ENCODE measurements around the gene CAMTA1.

The CAMTA1 gene

DNA sequence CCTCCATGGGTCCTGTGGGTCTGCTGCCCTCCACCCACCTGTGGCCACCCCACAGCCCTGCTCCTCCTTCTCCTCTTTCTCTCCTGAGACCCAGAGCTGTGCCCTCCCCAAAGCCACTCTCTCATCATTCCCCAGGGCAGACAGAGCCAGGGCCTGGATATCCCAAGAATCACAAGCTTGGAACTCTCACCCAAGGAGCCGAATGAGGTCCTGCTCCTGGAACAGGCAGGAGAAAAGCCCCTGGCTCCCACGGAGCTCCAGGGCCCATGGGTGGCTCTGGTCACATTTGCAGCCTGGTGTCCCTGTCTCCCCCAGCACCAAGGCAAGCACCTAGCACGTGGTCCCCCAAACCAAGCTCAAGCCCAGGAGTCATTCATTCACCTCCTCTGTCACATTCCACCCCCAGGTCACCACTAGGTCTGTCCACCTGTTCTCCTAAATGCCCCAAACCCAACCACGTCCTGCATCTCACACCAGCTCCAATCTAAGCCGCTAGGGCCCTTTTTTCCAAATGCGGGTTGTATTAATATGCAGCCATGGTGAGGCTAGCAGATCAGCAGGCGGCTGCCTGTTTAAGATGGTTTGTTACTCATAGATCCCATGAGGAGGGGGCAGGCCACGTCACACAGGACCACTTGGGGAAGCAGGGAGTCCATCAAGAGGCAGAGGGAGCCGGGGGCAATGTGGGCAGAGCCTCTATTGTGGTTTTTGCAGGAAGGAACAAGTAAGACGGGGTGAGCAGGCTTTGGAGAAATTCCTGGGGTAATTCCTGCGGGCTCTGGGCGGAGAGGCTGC lies 770.3 kb downstream of the CAMTA1 start:
- no peak overlapping the region for H3K18ac ChIP-seq (ENCODE audit: low read length)
- H2BK12ac ChIP-seq (ENCODE audit: low read length): no peak overlapping the region
- H2AK5ac ChIP-seq (ENCODE audit: low read length): no peak overlapping the region
- H3K9me3 ChIP-seq (ENCODE audit: insufficient read depth, low read depth, low read length): peaks cover 6% of the 10 kb centered on the region
- no peak overlapping the region for H3K9ac ChIP-seq (ENCODE audit: low read length)
- H3K23ac ChIP-seq (ENCODE audit: low read length): no peak overlapping the region
- no peak for DNase-seq
- no peak overlapping the region for H2BK5ac ChIP-seq (ENCODE audit: low read depth, low read length, poor library complexity)
- H3K4ac ChIP-seq (ENCODE audit: low read depth, low read length): no peak overlapping the region
- no peak overlapping the region for H4K8ac ChIP-seq (ENCODE audit: low read depth, low read length)
- H3K79me2 ChIP-seq (ENCODE audit: control insufficient read depth, insufficient read depth, low read length, poor library complexity): no peaks in the 10 kb centered on the region
- H2BK120ac ChIP-seq (ENCODE audit: insufficient read depth, low read length, poor library complexity): no peak overlapping the region
- H4K91ac ChIP-seq (ENCODE audit: low read depth, low read length): no peak overlapping the region
- no peak overlapping the region for H3K4me2 ChIP-seq (ENCODE audit: low read length)
- no peak overlapping the region for H3K4me3 ChIP-seq (ENCODE audit: low read depth, low read length)
- no peaks in the 10 kb centered on the region for H3K36me3 ChIP-seq (ENCODE audit: control insufficient read depth in 1 of 2, insufficient read depth in 2 of 2, low read length in 2 of 2)
- WGBS (ENCODE audit: extremely low coverage, insufficient coverage, insufficient read length): no CpG with 5 or more reads among the region's 12 CpGs
- no peaks in the 10 kb centered on the region for H3K79me1 ChIP-seq (ENCODE audit: low read length)
- no peak overlapping the region for H4K12ac ChIP-seq (ENCODE audit: low read depth, low read length)
- no peak overlapping the region for H2AFZ ChIP-seq (ENCODE audit: insufficient read depth, low read length, poor library complexity)
- peaks cover 0 to 5% of the 10 kb centered on the region in 2 experiments for H3K4me1 ChIP-seq (ENCODE audit: control insufficient read depth in 1 of 2, insufficient read depth in 2 of 2, low read length in 2 of 2)
- H3K27me3 ChIP-seq (ENCODE audit: insufficient read depth, low read length): no peaks in the 10 kb centered on the region
- no peak overlapping the region for H3K14ac ChIP-seq (ENCODE audit: low read length)
- H3K27ac ChIP-seq (ENCODE audit: low read depth, low read length): no peak overlapping the region

DNA sequence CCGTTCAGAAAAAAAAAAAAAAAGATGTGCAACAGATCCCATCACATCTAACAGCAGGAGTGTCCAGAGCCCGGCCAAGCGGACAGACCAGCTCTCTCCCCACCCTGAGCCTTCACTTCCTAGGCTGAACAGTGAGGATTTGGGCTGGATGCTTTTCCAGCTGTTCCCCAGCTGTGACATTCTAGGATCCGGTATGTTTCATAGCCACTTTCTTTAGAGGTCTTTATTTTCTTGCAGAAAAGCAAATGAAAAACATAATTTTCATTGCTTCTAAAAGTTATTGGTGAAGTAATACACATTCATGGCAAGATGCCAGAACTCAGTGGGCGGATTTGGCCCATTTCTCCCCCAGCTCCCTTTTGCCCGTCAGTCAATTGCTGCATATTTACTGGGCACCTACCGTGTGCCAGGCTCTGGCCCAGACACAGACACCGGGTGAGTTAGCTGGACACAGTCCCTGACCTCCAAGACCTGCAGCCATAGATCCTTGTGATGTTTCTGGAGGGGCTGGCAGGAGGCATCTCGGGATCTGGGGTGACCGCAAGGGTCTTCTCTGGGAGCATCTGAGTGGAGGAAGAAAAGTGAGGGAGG lies 772.1 kb downstream of the CAMTA1 start:
- H2BK120ac ChIP-seq (ENCODE audit: insufficient read depth, low read length, poor library complexity): no peak overlapping the region
- no peak overlapping the region for H3K4me2 ChIP-seq (ENCODE audit: low read length)
- no peaks in the 10 kb centered on the region for H3K79me1 ChIP-seq (ENCODE audit: low read length)
- no peak overlapping the region for H2BK5ac ChIP-seq (ENCODE audit: low read depth, low read length, poor library complexity)
- no peak overlapping the region for H3K18ac ChIP-seq (ENCODE audit: low read length)
- H3K4me1 ChIP-seq (ENCODE audit: control insufficient read depth in 1 of 2, insufficient read depth in 2 of 2, low read length in 2 of 2): peaks cover 0 to under 1% of the 10 kb centered on the region in 2 experiments
- H3K9ac ChIP-seq (ENCODE audit: low read length): no peak overlapping the region
- no peaks in the 10 kb centered on the region for H3K27me3 ChIP-seq (ENCODE audit: insufficient read depth, low read length)
- no peaks in the 10 kb centered on the region for H3K79me2 ChIP-seq (ENCODE audit: control insufficient read depth, insufficient read depth, low read length, poor library complexity)
- H3K36me3 ChIP-seq (ENCODE audit: control insufficient read depth in 1 of 2, insufficient read depth in 2 of 2, low read length in 2 of 2): no peaks in the 10 kb centered on the region
- no peak overlapping the region for H2BK12ac ChIP-seq (ENCODE audit: low read length)
- no peak overlapping the region for H3K4me3 ChIP-seq (ENCODE audit: low read depth, low read length)
- no peak overlapping the region for H2AFZ ChIP-seq (ENCODE audit: insufficient read depth, low read length, poor library complexity)
- no peak for DNase-seq
- no peak overlapping the region for H3K23ac ChIP-seq (ENCODE audit: low read length)
- H4K8ac ChIP-seq (ENCODE audit: low read depth, low read length): no peak overlapping the region
- H4K91ac ChIP-seq (ENCODE audit: low read depth, low read length): no peak overlapping the region
- peaks cover 6% of the 10 kb centered on the region for H3K9me3 ChIP-seq (ENCODE audit: insufficient read depth, low read depth, low read length)
- H4K12ac ChIP-seq (ENCODE audit: low read depth, low read length): no peak overlapping the region
- no peak overlapping the region for H3K14ac ChIP-seq (ENCODE audit: low read length)
- no peak overlapping the region for H3K4ac ChIP-seq (ENCODE audit: low read depth, low read length)
- no peak overlapping the region for H3K27ac ChIP-seq (ENCODE audit: low read depth, low read length)
- H2AK5ac ChIP-seq (ENCODE audit: low read length): no peak overlapping the region
- WGBS (ENCODE audit: extremely low coverage, insufficient coverage, insufficient read length): no CpG with 5 or more reads among the region's 10 CpGs

DNA sequence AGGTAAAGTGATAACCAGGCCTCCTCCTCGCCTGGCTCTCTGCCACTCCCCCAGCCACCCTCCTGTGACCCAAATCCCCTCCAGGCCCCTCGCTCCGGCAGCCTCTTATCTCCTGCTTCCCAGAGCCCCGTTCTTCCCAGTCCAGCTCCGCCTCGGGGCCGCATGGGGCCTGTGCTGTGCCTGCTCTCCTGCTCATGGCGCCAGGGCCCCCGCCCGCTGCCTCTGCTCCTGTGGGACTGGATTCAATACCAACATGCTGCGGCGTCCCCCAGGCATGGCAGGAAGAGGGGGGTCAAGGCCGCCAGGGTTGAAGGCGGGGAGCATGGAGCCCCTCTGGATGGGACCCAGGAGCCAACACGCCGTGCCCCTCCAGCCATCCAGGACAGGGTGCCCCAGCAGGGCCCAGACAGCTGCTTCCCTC lies 772.8 kb downstream of the CAMTA1 start:
- Histone ChIP-seq H3K9me3 (ENCODE audit: insufficient read depth, low read depth, low read length) (peaks cover 6% of the 10 kb centered on the region), H3K4me1 (ENCODE audit: control insufficient read depth in 1 of 2, insufficient read depth in 2 of 2, low read length in 2 of 2) (no peaks in the 10 kb centered on the region), H3K18ac (ENCODE audit: low read length) (no peak overlapping the region), H3K27ac (ENCODE audit: low read depth, low read length) (no peak overlapping the region), H3K14ac (ENCODE audit: low read length) (no peak overlapping the region), H2BK120ac (ENCODE audit: insufficient read depth, low read length, poor library complexity) (no peak overlapping the region), H4K12ac (ENCODE audit: low read depth, low read length) (no peak overlapping the region), H2BK5ac (ENCODE audit: low read depth, low read length, poor library complexity) (no peak overlapping the region), H4K91ac (ENCODE audit: low read depth, low read length) (no peak overlapping the region), H3K23ac (ENCODE audit: low read length) (no peak overlapping the region), H3K4me3 (ENCODE audit: low read depth, low read length) (no peak overlapping the region), H3K4me2 (ENCODE audit: low read length) (no peak overlapping the region), H3K79me1 (ENCODE audit: low read length) (no peaks in the 10 kb centered on the region), H3K79me2 (ENCODE audit: control insufficient read depth, insufficient read depth, low read length, poor library complexity) (no peaks in the 10 kb centered on the region), H4K8ac (ENCODE audit: low read depth, low read length) (no peak overlapping the region), H3K27me3 (ENCODE audit: insufficient read depth, low read length) (no peaks in the 10 kb centered on the region), H2AK5ac (ENCODE audit: low read length) (no peak overlapping the region), H2BK12ac (ENCODE audit: low read length) (no peak overlapping the region), H2AFZ (ENCODE audit: insufficient read depth, low read length, poor library complexity) (no peak overlapping the region), H3K36me3 (ENCODE audit: control insufficient read depth in 1 of 2, insufficient read depth in 2 of 2, low read length in 2 of 2) (no peaks in the 10 kb centered on the region), H3K4ac (ENCODE audit: low read depth, low read length) (no peak overlapping the region), H3K9ac (ENCODE audit: low read length) (no peak overlapping the region)
- no CpG with 5 or more reads among the region's 16 CpGs for WGBS (ENCODE audit: extremely low coverage, insufficient coverage, insufficient read length)
- DNase-seq: no peak

DNA sequence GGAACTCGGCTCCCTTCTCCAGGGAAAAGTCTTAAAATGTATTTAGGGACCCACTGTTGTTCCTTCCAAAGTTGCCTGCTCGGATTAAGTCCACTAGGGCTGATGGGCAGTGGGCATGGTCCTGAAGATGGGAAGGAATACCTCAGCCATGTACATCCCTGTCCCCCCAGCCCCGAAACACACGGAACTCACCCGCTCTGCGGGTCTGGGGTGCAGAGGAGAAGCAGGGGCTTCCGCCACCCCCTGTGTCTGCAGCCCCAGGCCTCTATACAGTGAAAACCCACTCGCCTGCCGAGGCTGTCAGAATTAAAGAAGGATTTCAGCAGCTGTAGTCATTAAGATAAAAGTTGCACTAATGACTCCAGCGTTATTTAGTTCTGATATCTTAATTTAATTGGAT lies 773.2 kb downstream of the CAMTA1 start:
- Histone ChIP-seq H3K4me3 (ENCODE audit: low read depth, low read length) (no peak overlapping the region), H3K23ac (ENCODE audit: low read length) (no peak overlapping the region), H2BK120ac (ENCODE audit: insufficient read depth, low read length, poor library complexity) (no peak overlapping the region)

More for the DNA sequence above, 773.2 kb downstream of the CAMTA1 start:
- WGBS (ENCODE audit: extremely low coverage, insufficient coverage, insufficient read length): no CpG with 5 or more reads among the region's 10 CpGs
- no peak overlapping the region for H3K18ac ChIP-seq (ENCODE audit: low read length)
- no peaks in the 10 kb centered on the region for H3K4me1 ChIP-seq (ENCODE audit: control insufficient read depth in 1 of 2, insufficient read depth in 2 of 2, low read length in 2 of 2)
- H3K4me2 ChIP-seq (ENCODE audit: low read length): no peak overlapping the region
- no peaks in the 10 kb centered on the region for H3K27me3 ChIP-seq (ENCODE audit: insufficient read depth, low read length)
- H2AFZ ChIP-seq (ENCODE audit: insufficient read depth, low read length, poor library complexity): no peak overlapping the region
- no peaks in the 10 kb centered on the region for H3K79me1 ChIP-seq (ENCODE audit: low read length)
- no peak overlapping the region for H4K12ac ChIP-seq (ENCODE audit: low read depth, low read length)
- H2BK5ac ChIP-seq (ENCODE audit: low read depth, low read length, poor library complexity): no peak overlapping the region
- H3K27ac ChIP-seq (ENCODE audit: low read depth, low read length): no peak overlapping the region
- peaks cover 6% of the 10 kb centered on the region for H3K9me3 ChIP-seq (ENCODE audit: insufficient read depth, low read depth, low read length)
- H3K4ac ChIP-seq (ENCODE audit: low read depth, low read length): no peak overlapping the region
- H2AK5ac ChIP-seq (ENCODE audit: low read length): no peak overlapping the region
- no peaks in the 10 kb centered on the region for H3K79me2 ChIP-seq (ENCODE audit: control insufficient read depth, insufficient read depth, low read length, poor library complexity)
- no peak overlapping the region for H4K8ac ChIP-seq (ENCODE audit: low read depth, low read length)
- H3K14ac ChIP-seq (ENCODE audit: low read length): no peak overlapping the region
- no peak for DNase-seq
- H3K36me3 ChIP-seq (ENCODE audit: control insufficient read depth in 1 of 2, insufficient read depth in 2 of 2, low read length in 2 of 2): no peaks in the 10 kb centered on the region
- no peak overlapping the region for H4K91ac ChIP-seq (ENCODE audit: low read depth, low read length)
- no peak overlapping the region for H2BK12ac ChIP-seq (ENCODE audit: low read length)
- no peak overlapping the region for H3K9ac ChIP-seq (ENCODE audit: low read length)
